CD1c-positive myeloid dendritic cell (primary cell): ENCODE data around the gene HLA-DPA1.
A peak's percentile ranks its signal among the peaks of the same experiment; 100 is the strongest.
"Not testable (repeated sequence)": the region's sequence is repeated elsewhere in the genome, so short reads cannot be mapped to it uniquely, and the experiment has no call there.

Experiments
- DNase-seq: peaks from one replicate; pipeline ENCODE4 v3.0.0-alpha.2; 2016; ENCODE audit errors: extremely low spot score

The HLA-DPA1 gene

DNA sequence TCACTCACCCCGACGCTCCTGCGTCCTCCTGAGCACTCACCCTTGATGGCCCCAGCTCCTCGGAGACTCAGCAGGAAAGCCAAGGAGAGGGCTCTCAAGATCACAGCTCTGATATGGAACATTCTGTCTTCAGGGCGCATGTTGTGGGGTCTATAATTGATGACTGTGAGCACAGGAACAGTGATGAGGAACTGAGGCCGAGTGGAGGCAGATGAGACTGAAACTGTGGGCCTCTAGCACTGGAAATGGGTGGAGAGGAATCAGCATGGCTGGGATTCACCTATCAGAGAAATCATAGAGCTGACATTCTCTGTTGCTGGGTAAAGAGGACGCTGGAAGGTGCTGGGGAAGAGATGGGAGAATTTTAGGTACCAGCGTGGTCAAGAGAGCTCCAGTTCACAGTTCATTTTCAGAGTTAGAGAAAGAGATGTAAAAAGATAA is at the start of gene HLA-DPA1:
Gene HLA-DPA1 (minus strand): TSS at position 219 of the 441 bp plus-strand sequence.
- DNase-seq: peak; percentile 94

- no peak for DNase-seq
Observed at GRCh38 chr6:33123181-33123580, 49.7 kb upstream of the HLA-DPA1 start.

- DNase-seq: no peak
Observed at GRCh38 chr6:33120001-33120400, 46.6 kb upstream of the HLA-DPA1 start.

DNA sequence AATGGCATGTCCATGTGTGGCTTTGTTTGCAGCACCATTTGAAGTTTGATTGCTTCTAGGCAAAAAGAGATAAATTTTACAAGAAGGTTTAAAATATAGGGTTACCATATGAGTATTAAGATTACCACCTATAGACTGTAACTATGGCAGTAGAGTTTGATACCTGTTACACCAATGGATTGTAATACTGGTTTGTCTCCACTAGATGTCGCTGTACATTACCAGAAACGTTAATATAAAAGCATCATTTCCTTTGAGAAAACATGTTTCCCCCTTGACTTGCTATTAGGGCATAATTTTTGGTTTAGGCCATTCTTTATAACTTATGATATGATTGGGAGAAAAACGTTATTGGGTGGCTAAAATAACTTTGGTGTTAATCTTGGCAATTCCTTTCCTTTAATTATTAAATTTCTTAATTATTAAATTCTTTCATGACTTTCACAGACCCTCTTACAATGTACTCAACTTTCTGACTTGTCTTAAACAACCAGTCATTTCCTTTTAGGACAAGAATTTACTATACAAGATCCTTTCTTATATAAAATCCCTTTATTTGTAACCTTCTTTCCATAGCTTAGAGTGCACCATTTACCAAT is 45.2 kb upstream of the HLA-DPA1 start:
- DNase-seq: peak; percentile 83

- DNase-seq: no peak
Observed at GRCh38 chr6:33117811-33118277, 44.4 kb upstream of the HLA-DPA1 start.

DNA sequence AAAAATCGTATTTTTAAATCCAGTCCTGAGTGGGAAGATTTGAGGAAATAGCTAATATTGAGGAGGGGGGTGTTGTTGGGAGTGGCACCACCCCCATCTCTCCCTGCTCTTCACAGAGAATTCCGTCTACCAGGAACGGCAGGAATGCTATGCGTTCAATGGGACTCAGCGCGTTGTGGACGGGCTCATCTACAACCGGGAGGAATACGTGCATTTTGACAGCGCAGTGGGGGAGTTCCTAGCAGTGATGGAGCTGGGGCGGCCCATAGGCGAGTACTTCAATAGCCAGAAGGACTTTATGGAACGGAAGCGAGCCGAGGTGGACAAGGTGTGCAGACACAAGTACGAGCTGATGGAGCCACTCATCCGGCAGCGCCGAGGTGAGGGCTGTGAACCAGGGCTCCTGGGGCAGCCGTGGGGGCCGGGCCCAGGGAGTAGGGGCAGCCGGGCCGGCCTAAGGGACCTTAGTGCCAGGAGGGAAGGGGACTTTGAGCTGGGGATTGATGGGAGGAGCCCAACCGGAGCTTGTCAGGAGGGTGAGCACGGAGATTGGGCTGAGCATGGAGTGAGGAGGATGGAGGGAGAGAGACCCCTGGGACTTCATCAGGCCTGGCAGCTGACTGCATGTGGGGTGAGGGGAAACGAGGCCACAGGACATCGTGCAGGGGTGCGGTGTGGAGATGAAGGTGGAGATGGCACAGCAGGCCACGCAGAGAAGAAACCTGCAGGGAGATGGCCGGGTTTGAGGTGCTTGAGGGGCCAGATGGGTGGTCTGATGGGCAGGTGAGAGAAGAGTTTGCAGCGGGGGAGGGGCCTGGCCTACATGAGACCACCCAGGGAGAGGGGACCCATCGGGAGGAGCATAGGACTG is 43.6 kb upstream of the HLA-DPA1 start:
- no peak for DNase-seq

DNA sequence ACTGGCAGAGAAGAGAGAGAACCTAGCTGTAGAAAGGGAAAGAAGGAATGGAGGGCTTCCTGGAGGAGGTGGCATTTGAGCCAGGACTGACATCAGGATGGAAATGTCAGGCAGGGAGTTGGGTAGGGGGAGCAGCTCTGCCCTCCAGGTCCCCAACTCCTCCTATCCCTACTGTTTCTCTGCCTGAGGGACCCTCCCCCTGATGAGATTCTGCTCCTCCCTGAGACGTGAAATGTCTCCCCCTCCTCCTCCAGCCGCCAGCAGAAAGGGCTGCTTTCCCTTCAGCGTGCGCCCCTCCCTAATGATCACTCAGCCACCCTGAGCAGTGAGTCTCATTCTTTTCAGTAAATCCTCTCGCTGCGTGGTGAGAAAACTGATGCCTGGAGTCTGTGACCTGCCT is 43.0 kb upstream of the HLA-DPA1 start:
- no peak for DNase-seq

DNA sequence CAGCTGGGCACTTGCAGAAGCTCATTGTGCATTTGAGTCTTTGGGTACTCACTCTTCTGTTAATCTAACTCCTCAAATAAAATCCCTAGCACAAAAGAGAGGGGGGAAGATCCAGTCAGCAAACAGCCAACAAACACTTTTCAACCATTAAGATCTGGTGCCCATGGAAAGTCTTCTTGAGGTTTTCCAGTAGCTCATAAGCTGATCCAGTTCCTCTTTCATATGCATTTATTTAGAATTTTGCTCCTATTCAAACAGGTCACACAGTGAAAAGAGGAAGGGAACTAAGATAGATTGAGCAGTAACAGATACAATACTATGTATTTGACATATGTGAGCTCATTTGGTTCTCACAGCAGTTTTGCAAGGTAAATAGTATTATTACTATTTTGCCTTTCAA is 41.0 kb upstream of the HLA-DPA1 start:
- peak; percentile 87 for DNase-seq

DNA sequence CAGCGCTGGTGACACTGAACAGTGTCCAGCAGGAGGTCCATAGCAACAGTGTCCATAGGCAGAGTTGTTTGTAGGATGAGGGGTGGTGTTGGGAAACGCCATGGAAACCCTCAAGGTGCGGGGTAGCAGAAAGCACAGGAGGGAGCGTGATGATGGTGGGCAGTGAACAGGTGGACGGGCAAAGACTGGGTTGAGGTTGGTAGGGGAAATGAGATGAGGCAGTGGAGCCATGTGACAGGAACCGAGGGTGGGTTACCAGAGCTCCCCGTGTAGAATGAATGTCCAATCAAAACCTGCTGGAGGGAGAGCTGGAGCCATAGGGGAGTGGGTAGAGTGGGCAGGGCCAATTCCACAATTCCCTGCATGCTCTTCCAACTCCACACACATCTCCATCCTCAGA is 40.3 kb upstream of the HLA-DPA1 start:
- no peak for DNase-seq

- peak; percentile 81 for DNase-seq
Observed at GRCh38 chr6:33112148-33112547, 38.7 kb upstream of the HLA-DPA1 start.

DNA sequence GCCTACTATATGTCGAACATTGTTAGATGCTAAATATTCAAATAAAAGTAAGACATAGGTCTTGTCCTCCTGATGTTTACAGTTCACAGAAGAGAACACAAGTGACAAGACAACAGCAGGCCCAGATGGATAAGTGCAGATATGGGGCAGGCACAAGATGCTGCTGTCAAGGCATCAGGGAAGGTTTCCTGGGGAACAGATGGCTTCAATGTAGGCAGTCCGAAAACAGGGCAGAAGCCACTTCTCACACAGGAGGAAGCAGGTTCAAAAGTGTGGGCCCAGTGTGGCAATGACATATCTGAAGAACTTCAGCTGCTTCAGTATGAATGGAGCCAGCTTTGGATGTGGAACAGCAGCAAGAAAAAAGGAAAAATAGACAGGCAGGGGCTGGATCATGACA is 34.9 kb upstream of the HLA-DPA1 start:
- peak; percentile 43 for DNase-seq

GRCh38 chr6:33107641-33108040 is 34.2 kb upstream of the HLA-DPA1 start:
- DNase-seq: peak; percentile 75

DNA sequence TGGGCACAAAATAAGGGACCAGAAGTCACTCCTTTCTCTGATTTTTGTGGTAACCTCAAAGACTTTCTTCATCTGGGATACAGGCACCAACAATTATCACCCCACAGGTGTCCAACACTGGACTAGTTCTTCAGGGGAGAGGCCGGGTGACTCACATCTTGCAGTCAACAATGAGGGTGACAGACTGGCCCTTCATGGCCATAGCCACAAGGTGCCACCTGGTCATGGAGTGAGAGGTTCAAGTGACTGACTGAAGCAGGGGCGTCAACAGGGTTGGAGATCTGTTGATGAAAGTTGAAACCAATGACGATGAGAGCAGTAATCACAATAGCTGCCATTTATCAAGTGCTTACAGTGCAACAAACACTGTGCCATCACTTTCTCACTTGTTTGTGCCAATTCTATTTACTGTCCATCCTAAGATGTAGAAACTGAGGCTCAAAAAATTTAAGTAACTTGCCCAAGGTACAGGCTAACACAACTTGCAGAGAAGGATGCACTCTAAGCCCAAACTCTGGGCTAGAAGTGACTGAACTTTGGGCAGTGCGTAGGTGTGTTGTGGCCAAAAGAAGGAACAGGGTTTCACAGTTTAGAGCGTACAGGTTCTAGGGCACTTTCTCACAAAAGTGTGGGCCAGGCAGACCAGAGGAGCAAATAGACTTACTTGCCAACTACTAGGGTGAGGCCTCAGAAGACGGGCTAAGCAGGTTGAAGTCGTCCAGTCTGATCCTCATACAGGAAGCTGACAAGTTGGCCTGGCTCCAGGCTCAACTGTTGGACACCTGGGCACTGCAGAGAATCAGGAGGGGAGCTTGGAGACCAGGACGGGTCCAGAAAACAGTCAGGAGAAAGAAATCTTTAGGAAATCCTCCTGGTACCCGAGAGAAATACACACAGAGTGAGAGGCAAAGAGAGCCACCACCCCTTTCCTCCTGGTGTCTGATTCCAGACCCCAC is 32.7 kb upstream of the HLA-DPA1 start:
- DNase-seq: no peak

DNA sequence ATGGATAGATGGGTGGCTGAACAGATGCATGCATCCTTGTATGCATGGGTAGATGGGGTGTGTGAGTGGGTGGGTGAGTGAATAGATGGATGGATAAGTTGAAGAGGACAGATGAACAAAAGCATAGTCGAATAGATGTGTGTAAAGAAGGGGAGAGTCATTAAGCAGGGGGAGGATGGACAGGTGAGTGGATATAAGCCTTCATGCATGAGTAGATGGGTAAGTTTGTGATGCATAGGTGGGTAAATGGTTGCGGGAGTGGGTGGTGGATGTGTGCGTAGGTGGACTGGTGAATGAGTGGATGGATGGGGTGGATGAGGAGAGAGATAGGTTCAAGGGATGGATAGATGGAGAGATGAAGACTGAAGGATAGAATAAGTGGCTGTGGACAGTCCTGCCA is 31.9 kb upstream of the HLA-DPA1 start:
- no peak for DNase-seq

DNA sequence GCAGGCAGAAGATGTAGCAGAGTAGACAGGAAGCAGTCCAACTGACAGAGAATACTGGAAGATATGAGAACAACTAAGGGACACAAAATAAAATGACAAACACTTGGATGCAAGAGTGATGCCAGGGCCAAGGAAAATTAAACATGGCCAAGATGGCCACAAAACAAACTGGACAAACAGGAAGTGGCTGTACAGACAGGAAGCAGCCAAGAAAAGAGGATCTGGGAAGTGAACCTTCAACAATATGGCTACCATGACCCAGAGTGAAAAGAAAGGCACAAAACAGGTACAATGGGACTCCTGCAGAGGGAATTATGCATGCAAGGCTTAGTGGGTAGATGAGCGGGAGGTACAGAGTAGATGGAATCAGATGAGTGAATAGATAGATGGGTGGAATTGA is 31.4 kb upstream of the HLA-DPA1 start:
- peak; percentile 51 for DNase-seq

GRCh38 chr6:33103776-33104175 is 30.3 kb upstream of the HLA-DPA1 start:
- no peak for DNase-seq

GRCh38 chr6:33101121-33101737 is 27.8 kb upstream of the HLA-DPA1 start:
- DNase-seq: not testable (repeated sequence)

DNA sequence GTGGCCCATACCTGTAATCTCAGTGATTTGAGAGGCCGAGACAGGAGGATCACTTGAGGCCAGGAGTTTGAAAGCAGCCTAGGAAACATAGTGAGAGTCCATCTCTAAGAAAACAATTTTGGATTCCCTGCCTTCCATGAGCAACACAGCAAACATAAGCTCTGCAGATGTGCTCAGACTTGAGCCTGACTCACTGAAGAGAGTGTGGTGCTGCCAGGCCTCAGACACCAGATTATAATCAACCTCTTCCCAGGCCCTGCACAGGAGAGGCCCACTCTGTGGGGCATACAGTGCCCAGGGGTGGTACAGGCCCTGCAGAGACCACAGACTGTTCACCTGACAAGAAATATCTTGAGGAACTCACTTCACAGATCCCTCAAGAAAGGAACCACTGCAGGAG is 22.2 kb upstream of the HLA-DPA1 start:
- DNase-seq: no peak

DNA sequence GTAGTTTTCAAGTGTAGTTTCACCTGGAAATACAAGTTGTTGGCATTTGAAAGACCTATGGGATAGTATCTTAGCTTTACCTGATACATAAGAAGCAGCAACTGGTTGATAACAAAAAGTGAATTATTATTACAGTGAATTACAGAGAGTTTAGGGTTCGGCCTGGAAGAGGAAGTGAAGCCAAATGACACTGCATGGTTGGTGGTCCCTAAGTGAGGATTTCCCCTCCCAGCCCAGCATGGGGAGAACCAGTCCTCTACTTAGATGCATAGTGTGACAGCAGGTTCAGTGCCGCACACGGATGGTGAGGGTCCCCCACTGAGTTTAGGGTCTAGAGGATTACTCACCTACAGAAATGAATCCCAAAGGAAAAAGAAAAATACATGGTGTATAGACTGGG is 20.4 kb upstream of the HLA-DPA1 start:
- no peak for DNase-seq

DNA sequence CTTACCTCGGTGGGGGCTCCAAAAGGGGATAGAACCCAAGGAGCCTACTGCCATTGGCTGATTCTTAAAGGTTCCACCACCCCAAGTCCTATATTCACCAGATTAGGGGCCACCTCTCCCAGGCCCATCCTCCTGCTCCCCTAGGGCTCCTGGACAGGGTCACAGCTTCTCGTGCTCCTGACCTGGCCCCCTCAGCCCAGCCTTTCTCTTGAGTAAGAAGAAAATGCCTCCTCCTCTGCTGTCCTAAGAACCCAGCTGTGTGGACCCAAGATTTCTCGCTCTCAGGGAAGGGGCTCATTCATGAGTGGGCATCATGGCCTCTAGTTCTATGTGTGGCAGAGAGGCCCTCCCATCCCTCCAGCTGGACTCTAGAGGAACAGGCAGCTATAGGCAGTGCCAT is 18.9 kb upstream of the HLA-DPA1 start:
- no peak for DNase-seq

GRCh38 chr6:33091957-33092356 is 18.5 kb upstream of the HLA-DPA1 start:
- DNase-seq: peak; percentile 48
